HEK293 (cell line): ENCODE data around the gene CTNNA2.

Experiments
- CTCF ChIA-PET: fragments of 350-600 bp; formaldehyde crosslinking; extraction: SDS; loops from one replicate; lab custom pipeline; 2021; ENCODE audit warnings: antibody characterized with exemption; lab: Yijun Ruan, JAX
- POLR2A ChIA-PET: fragments of 300-600 bp; formaldehyde crosslinking; extraction: SDS; loops from one replicate; lab custom pipeline; 2020; ENCODE audit warnings: antibody characterized with exemption, inconsistent platforms; lab: Yijun Ruan, JAX
- H3K27ac ChIP-seq: fragments of 200-500 bp; sonication (Bioruptor generic); 2 replicates; pipeline ENCODE4 v1.5.1; 2014; ENCODE audit warnings: low read depth, low read length, control low read depth, inconsistent platforms; ENCODE audit errors: extremely low read depth
- H3K36me3 ChIP-seq, 2 experiments: fragments of 200-500 bp in 1 of 2; sonication (Bioruptor generic) in 1 of 2; 1 replicate in 1 of 2; 2 replicates in 1 of 2; pipeline ENCODE4 v1.5.1; 2014 to 2017; ENCODE audit warnings: inconsistent platforms in 2 of 2, low read length in 2 of 2; ENCODE audit not compliant: control insufficient read depth in 2 of 2, insufficient read depth in 1 of 2
- H3K4me1 ChIP-seq: fragments of 200-500 bp; sonication (Bioruptor generic); 2 replicates; pipeline ENCODE4 v1.5.1; 2014; ENCODE audit warnings: mild to moderate bottlenecking, low read length, inconsistent platforms; ENCODE audit not compliant: control insufficient read depth, insufficient read depth
- H3K4me3 ChIP-seq: 2 replicates; pipeline ENCODE4 v1.5.1; 2011; ENCODE audit warnings: low read depth, mild to moderate bottlenecking, control low read depth, low read length, moderate library complexity
- H3K9me3 ChIP-seq: fragments of 200-500 bp; sonication (Bioruptor generic); 2 replicates; pipeline ENCODE4 v1.5.1; 2014; ENCODE audit warnings: low read depth, low read length, inconsistent platforms; ENCODE audit not compliant: control insufficient read depth, insufficient read depth
- KLF8 ChIP-seq: fragments of 450-650 bp; formaldehyde crosslinking; IDR thresholded peaks from 2 replicates; pipeline ENCODE4 v1.5.1; 2016; ENCODE audit warnings: missing biosample characterization, missing genetic modification characterization
- MYNN ChIP-seq: fragments of 450-650 bp; formaldehyde crosslinking; IDR thresholded peaks from 2 replicates; pipeline ENCODE4 v1.5.1; 2016; ENCODE audit warnings: missing biosample characterization, missing genetic modification characterization, borderline replicate concordance
- PRDM1 ChIP-seq: fragments of 450-650 bp; formaldehyde crosslinking; IDR thresholded peaks from 2 replicates; pipeline ENCODE4; 2016; ENCODE audit warnings: missing biosample characterization, missing genetic modification characterization
- SP2 ChIP-seq: fragments of 450-650 bp; formaldehyde crosslinking; IDR thresholded peaks from 2 replicates; pipeline ENCODE4 v1.5.1; 2016; ENCODE audit warnings: missing biosample characterization, missing genetic modification characterization
- ZBTB7A ChIP-seq: fragments of 450-650 bp; formaldehyde crosslinking; IDR thresholded peaks from 2 replicates; pipeline ENCODE4 v1.5.1; 2016; ENCODE audit warnings: low read depth, missing biosample characterization, missing genetic modification characterization
- ZEB2 ChIP-seq: fragments of 450-650 bp; formaldehyde crosslinking; IDR thresholded peaks from 2 replicates; pipeline ENCODE4 v1.5.1; 2016; ENCODE audit warnings: missing biosample characterization, missing genetic modification characterization
- ZNF121 ChIP-seq: fragments of 450-650 bp; formaldehyde crosslinking; IDR thresholded peaks from 2 replicates; pipeline ENCODE4 v1.5.1; 2016; ENCODE audit warnings: missing biosample characterization, missing genetic modification characterization
- ZNF16 ChIP-seq: fragments of 450-650 bp; formaldehyde crosslinking; IDR thresholded peaks from 2 replicates; pipeline ENCODE4 v1.5.1; 2016; ENCODE audit warnings: low read depth, missing biosample characterization, missing genetic modification characterization
- ZNF510 ChIP-seq: fragments of 450-650 bp; formaldehyde crosslinking; IDR thresholded peaks from 2 replicates; pipeline ENCODE4 v1.5.1; 2018; ENCODE audit warnings: mild to moderate bottlenecking, missing genetic modification characterization, missing biosample characterization; ENCODE audit not compliant: insufficient replicate concordance
- ZNF549 ChIP-seq: fragments of 450-650 bp; IDR thresholded peaks from 2 replicates; pipeline ENCODE4 v1.5.1; 2018; ENCODE audit warnings: missing biosample characterization, missing genetic modification characterization, mild to moderate bottlenecking, inconsistent platforms, moderate library complexity
- ZNF596 ChIP-seq: fragments of 450-650 bp; IDR thresholded peaks from 2 replicates; pipeline ENCODE4 v1.5.0; 2018; ENCODE audit warnings: missing biosample characterization, mild to moderate bottlenecking, missing genetic modification characterization, moderate library complexity
- ZNF600 ChIP-seq: fragments of 450-650 bp; formaldehyde crosslinking; IDR thresholded peaks from 2 replicates; pipeline ENCODE4 v1.5.1; 2016; ENCODE audit warnings: missing biosample characterization, missing genetic modification characterization
- ZNF707 ChIP-seq: fragments of 450-650 bp; formaldehyde crosslinking; IDR thresholded peaks from 2 replicates; pipeline ENCODE4 v1.5.1; 2016; ENCODE audit warnings: missing biosample characterization, missing genetic modification characterization
- ZNF837 ChIP-seq: fragments of 450-650 bp; formaldehyde crosslinking; IDR thresholded peaks from 2 replicates; pipeline ENCODE4 v1.5.1; 2016; ENCODE audit warnings: missing biosample characterization, missing genetic modification characterization
- TF ChIP-seq, protein P1 (sequence below): fragments of 450-650 bp; formaldehyde crosslinking; IDR thresholded peaks from 2 replicates; pipeline ENCODE4 v1.5.1; 2016; ENCODE audit warnings: missing biosample characterization, missing genetic modification characterization
- TF ChIP-seq, protein P2 (sequence below): fragments of 450-650 bp; formaldehyde crosslinking; IDR thresholded peaks from 2 replicates; pipeline ENCODE4 v1.5.1; 2016; ENCODE audit warnings: missing biosample characterization, missing genetic modification characterization
- TF ChIP-seq, protein P3 (sequence below): fragments of 450-650 bp; formaldehyde crosslinking; IDR thresholded peaks from 2 replicates; pipeline ENCODE4 v1.5.1; 2016; ENCODE audit warnings: missing biosample characterization, missing genetic modification characterization
- TF ChIP-seq, protein P4 (sequence below): sonication (generic); formaldehyde crosslinking; IDR thresholded peaks from 2 replicates; pipeline ENCODE4 v1.8.1; 2022; ENCODE audit warnings: mild to moderate bottlenecking, moderate library complexity, missing genetic modification reagents
- TF ChIP-seq, protein P5 (sequence below): fragments of 450-650 bp; formaldehyde crosslinking; IDR thresholded peaks from 2 replicates; pipeline ENCODE4 v1.5.1; 2016; ENCODE audit warnings: missing biosample characterization, missing genetic modification characterization
- TF ChIP-seq, protein P6 (sequence below): fragments of 450-650 bp; formaldehyde crosslinking; IDR thresholded peaks from 2 replicates; pipeline ENCODE4 v1.5.1; 2016; ENCODE audit warnings: missing biosample characterization, missing genetic modification characterization

Gene CTNNA2

DNA sequence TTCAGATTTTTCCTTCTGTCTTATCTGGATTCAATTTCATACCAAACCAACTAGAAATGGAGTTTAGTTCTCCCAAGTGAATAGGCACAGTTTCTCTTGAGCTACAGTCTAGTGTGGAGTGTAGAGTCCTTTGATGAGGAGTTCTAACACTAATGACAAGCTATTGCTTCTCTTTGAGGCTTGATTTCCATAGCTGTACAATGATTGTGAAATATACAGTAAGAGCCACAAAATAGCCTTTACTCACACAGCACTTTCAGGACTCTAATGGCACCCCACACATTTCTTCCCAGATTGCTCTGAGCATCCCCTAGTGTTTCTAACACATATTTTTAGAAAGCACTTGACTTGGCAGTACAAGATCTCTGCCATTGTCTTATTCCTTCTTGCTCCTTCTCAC is 638.4 kb downstream of the CTNNA2 start (continued):
- TF ChIP-seq ZNF596 = no peak
- no peak for TF ChIP-seq KLF8

DNA sequence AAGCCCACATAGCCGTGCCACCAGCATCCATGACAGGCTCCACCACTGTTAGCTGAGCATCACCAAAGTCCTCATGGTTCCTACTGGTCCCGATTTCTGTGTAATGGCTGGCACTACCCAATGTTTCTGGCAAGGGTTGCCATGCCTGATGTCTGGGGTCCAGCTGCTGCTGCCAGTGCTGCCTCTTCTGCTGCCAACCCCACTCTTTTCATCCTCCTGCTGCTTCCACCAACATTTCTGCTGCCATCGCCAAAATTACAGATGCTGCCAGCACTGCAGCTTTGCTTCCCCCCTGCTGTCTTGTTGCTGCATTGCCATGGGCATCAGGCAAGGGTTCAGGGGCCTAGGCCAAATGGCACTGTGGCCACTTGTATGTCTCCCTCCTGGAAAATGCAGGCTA is 638.8 kb downstream of the CTNNA2 start:
- H3K27ac ChIP-seq = no peak overlapping the region
- no peaks in the 10 kb centered on the region for H3K9me3 ChIP-seq
- POLR2A ChIA-PET = no interaction called here
- H3K4me3 ChIP-seq = no peak overlapping the region
- TF ChIP-seq, protein P1, sequence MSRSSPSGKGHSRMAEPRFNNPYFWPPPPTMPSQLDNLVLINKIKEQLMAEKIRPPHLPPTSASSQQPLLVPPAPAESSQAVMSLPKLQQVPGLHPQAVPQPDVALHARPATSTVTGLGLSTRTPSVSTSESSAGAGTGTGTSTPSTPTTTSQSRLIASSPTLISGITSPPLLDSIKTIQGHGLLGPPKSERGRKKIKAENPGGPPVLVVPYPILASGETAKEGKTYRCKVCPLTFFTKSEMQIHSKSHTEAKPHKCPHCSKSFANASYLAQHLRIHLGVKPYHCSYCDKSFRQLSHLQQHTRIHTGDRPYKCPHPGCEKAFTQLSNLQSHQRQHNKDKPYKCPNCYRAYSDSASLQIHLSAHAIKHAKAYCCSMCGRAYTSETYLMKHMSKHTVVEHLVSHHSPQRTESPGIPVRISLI (tag by site-specific recombination) = no peak
- no peak for TF ChIP-seq MYNN (tag by site-specific recombination)
- TF ChIP-seq ZNF549 = no peak
- TF ChIP-seq, protein P2, sequence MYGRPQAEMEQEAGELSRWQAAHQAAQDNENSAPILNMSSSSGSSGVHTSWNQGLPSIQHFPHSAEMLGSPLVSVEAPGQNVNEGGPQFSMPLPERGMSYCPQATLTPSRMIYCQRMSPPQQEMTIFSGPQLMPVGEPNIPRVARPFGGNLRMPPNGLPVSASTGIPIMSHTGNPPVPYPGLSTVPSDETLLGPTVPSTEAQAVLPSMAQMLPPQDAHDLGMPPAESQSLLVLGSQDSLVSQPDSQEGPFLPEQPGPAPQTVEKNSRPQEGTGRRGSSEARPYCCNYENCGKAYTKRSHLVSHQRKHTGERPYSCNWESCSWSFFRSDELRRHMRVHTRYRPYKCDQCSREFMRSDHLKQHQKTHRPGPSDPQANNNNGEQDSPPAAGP (tag by site-specific recombination) = no peak
- TF ChIP-seq ZNF16 (tag by site-specific recombination) = no peak
- no peak for TF ChIP-seq ZNF121 (tag by site-specific recombination)
- TF ChIP-seq, protein P3, sequence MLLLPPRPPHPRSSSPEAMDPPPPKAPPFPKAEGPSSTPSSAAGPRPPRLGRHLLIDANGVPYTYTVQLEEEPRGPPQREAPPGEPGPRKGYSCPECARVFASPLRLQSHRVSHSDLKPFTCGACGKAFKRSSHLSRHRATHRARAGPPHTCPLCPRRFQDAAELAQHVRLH (tag by site-specific recombination) = no peak
- TF ChIP-seq ZEB2 (tag by site-specific recombination) = no peak
- TF ChIP-seq, protein P4, sequence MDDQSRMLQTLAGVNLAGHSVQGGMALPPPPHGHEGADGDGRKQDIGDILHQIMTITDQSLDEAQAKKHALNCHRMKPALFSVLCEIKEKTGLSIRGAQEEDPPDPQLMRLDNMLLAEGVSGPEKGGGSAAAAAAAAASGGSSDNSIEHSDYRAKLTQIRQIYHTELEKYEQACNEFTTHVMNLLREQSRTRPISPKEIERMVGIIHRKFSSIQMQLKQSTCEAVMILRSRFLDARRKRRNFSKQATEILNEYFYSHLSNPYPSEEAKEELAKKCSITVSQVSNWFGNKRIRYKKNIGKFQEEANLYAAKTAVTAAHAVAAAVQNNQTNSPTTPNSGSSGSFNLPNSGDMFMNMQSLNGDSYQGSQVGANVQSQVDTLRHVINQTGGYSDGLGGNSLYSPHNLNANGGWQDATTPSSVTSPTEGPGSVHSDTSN (CRISPR knock-in tag) = no peak
- TF ChIP-seq, protein P5, sequence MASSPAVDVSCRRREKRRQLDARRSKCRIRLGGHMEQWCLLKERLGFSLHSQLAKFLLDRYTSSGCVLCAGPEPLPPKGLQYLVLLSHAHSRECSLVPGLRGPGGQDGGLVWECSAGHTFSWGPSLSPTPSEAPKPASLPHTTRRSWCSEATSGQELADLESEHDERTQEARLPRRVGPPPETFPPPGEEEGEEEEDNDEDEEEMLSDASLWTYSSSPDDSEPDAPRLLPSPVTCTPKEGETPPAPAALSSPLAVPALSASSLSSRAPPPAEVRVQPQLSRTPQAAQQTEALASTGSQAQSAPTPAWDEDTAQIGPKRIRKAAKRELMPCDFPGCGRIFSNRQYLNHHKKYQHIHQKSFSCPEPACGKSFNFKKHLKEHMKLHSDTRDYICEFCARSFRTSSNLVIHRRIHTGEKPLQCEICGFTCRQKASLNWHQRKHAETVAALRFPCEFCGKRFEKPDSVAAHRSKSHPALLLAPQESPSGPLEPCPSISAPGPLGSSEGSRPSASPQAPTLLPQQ (tag by site-specific recombination) = no peak
- TF ChIP-seq ZNF600 (tag by site-specific recombination) = no peak
- TF ChIP-seq SP2 (tag by site-specific recombination) = no peak
- TF ChIP-seq, protein P6, sequence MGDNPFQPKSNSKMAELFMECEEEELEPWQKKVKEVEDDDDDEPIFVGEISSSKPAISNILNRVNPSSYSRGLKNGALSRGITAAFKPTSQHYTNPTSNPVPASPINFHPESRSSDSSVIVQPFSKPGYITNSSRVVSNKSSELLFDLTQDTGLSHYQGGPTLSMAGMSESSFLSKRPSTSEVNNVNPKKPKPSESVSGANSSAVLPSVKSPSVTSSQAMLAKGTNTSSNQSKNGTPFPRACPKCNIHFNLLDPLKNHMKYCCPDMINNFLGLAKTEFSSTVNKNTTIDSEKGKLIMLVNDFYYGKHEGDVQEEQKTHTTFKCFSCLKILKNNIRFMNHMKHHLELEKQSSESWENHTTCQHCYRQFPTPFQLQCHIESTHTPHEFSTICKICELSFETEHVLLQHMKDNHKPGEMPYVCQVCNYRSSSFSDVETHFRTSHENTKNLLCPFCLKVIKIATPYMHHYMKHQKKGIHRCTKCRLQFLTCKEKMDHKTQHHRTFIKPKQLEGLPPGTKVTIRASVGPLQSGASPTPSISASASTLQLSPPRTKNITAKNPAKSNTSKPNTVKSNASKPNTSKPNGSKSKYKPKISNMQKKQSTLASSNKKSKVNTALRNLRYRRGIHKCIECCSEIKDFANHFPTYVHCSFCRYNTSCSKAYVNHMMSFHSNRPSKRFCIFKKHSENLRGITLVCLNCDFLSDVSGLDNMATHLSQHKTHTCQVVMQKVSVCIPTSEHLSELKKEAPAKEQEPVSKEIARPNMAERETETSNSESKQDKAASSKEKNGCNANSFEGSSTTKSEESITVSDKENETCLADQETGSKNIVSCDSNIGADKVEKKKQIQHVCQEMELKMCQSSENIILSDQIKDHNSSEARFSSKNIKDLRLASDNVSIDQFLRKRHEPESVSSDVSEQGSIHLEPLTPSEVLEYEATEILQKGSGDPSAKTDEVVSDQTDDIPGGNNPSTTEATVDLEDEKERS (tag by site-specific recombination) = no peak
- TF ChIP-seq ZBTB7A (tag by site-specific recombination) = no peak
- TF ChIP-seq ZNF837 (tag by site-specific recombination) = no peak
- no peak for TF ChIP-seq ZNF707
- no peak for TF ChIP-seq ZNF510 (tag by site-specific recombination)
- no peak for TF ChIP-seq PRDM1 (tag by site-specific recombination)
- no peaks in the 10 kb centered on the region for H3K36me3 ChIP-seq
- CTCF ChIA-PET = no interaction called here
- H3K4me1 ChIP-seq = no peaks in the 10 kb centered on the region
